HG03442 (cell line): ENCODE measurements around the gene VPS8.
"Not testable (repeated sequence)": the region's sequence is repeated elsewhere in the genome, so short reads cannot be mapped to it uniquely, and the experiment has no call there.

ENCODE experiments used
- ATAC-seq: cut with Tn5 transposase; IDR thresholded peaks from one replicate; pipeline ENCODE4 v1.9.1; 2021; ENCODE audit warnings: mild to moderate bottlenecking, moderate library complexity; ENCODE audit not compliant: unreplicated experiment

Gene VPS8

GRCh38 chr3:184965639-184966430 lies 153.9 kb downstream of the VPS8 start:
- ATAC-seq: no peak

GRCh38 chr3:184968115-184968514 lies 156.1 kb downstream of the VPS8 start:
- no peak for ATAC-seq

GRCh38 chr3:184970186-184970585 lies 158.2 kb downstream of the VPS8 start:
- ATAC-seq: no peak

GRCh38 chr3:184977796-184978195 lies 165.8 kb downstream of the VPS8 start:
- no peak for ATAC-seq

GRCh38 chr3:184981071-184981470 lies 169.1 kb downstream of the VPS8 start:
- no peak for ATAC-seq

- ATAC-seq: no peak
Observed at GRCh38 chr3:184982076-184982475, 170.1 kb downstream of the VPS8 start.

- ATAC-seq: no peak
Observed at GRCh38 chr3:184985586-184985985, 173.6 kb downstream of the VPS8 start.

GRCh38 chr3:184986366-184986889 lies 174.5 kb downstream of the VPS8 start:
- no peak for ATAC-seq

GRCh38 chr3:184993394-184993793 lies 181.4 kb downstream of the VPS8 start:
- ATAC-seq: no peak

GRCh38 chr3:185003876-185004275 lies 191.9 kb downstream of the VPS8 start:
- ATAC-seq: not testable (repeated sequence)

- no peak for ATAC-seq
Observed at GRCh38 chr3:185009650-185010049, 197.7 kb downstream of the VPS8 start.

GRCh38 chr3:185017584-185017983 lies 205.6 kb downstream of the VPS8 start:
- not testable (repeated sequence) for ATAC-seq

- ATAC-seq: not testable (repeated sequence)
Observed at GRCh38 chr3:185017996-185018395, 206.0 kb downstream of the VPS8 start.

GRCh38 chr3:185021256-185021655 lies 209.3 kb downstream of the VPS8 start:
- no peak for ATAC-seq

GRCh38 chr3:185024406-185024805 lies 212.4 kb downstream of the VPS8 start:
- no peak for ATAC-seq

GRCh38 chr3:185024966-185025365 lies 213.0 kb downstream of the VPS8 start:
- ATAC-seq: no peak

GRCh38 chr3:185028121-185028520 lies 216.2 kb downstream of the VPS8 start:
- no peak for ATAC-seq

- no peak for ATAC-seq
Observed at GRCh38 chr3:185029086-185029485, 217.1 kb downstream of the VPS8 start.

GRCh38 chr3:185030399-185030798 lies 218.4 kb downstream of the VPS8 start:
- ATAC-seq: no peak

- ATAC-seq: no peak
Observed at GRCh38 chr3:185030951-185031350, 219.0 kb downstream of the VPS8 start.

GRCh38 chr3:185037801-185038200 lies 225.8 kb downstream of the VPS8 start:
- ATAC-seq: no peak

GRCh38 chr3:185040425-185040824 lies 228.5 kb downstream of the VPS8 start:
- ATAC-seq: no peak

GRCh38 chr3:185041540-185041939 lies 229.6 kb downstream of the VPS8 start:
- ATAC-seq: no peak
